ENCODE data around the gene FAM234B. TPM values are rescaled to one million over a fixed set of nuclear protein-coding genes. Genes with fewer than 3 reads are reported as not detected.
"Not testable (repeated sequence)": the region's sequence is repeated elsewhere in the genome, so short reads cannot be mapped to it uniquely, and the experiment has no call there.

Gene FAM234B
- total RNA-seq, 1 experiment from 2014 or later, result 13.3 TPM

GRCh38 chr12:13032164-13032563, 12.0 kb upstream of the FAM234B start:
- no peak for DNase-seq
- H3K4me3 ChIP-seq (ENCODE audit: insufficient read depth, low read depth, low read length), result no peak overlapping the region
- H3K36me3 ChIP-seq (replicated peaks; ENCODE audit: control insufficient read depth, insufficient read depth, low read length), result no peaks in the 10 kb centered on the region
- no peaks in the 10 kb centered on the region for H3K27me3 ChIP-seq (ENCODE audit: control insufficient read depth, insufficient read depth, low read length)

DNA sequence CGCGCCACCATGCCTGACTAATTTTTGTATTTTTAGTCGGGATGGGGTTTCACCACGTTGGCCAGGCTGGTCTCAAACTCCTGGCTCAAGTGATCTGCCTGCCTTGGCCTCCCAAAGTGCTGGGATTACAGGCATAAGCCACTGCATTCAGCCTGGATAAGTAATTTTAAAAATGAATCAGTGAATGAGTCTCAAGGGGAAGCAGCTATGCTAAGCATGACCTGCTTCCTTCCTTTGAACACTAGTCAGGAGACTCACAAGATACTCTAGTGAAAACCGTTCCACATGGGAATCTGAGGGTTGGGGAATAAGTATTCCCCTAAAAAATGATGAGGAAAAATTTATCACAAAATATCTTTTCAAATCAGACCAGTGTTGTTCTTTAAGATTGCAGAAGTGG, 10.7 kb upstream of the FAM234B start:
- Histone ChIP-seq H3K4me3 (ENCODE audit: insufficient read depth, low read depth, low read length) (no peak overlapping the region), H3K36me3 (replicated peaks; ENCODE audit: control insufficient read depth, insufficient read depth, low read length) (no peaks in the 10 kb centered on the region), H3K27me3 (ENCODE audit: control insufficient read depth, insufficient read depth, low read length) (no peaks in the 10 kb centered on the region)
- no peak for DNase-seq

DNA sequence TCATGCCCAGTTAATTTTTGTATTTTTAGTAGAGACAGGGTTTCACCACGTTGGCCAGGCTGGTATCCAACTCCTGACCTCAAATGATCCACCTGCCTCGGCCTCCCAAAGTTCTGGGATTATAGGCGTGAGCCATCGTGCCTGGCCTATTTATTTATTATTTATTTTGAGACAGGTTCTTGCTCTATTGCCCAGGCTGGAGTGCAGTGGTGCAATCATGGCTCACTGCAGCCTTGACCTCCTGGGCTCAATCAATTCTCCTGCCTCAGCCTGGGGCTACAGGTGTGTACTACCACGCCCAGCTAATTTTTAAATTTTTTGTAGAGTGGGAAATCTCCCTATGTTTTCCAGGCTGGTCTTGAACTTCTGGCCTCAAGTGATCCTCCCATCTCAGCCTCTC, 8.8 kb upstream of the FAM234B start:
- H3K36me3 ChIP-seq (replicated peaks; ENCODE audit: control insufficient read depth, insufficient read depth, low read length); DNase-seq; H3K4me3 ChIP-seq (ENCODE audit: insufficient read depth, low read depth, low read length); H3K27me3 ChIP-seq (ENCODE audit: control insufficient read depth, insufficient read depth, low read length): not testable (repeated sequence)

GRCh38 chr12:13036881-13037280, 7.3 kb upstream of the FAM234B start:
- H3K27me3 ChIP-seq (ENCODE audit: control insufficient read depth, insufficient read depth, low read length), result no peaks in the 10 kb centered on the region
- DNase-seq, result no peak
- no peak overlapping the region for H3K4me3 ChIP-seq (ENCODE audit: insufficient read depth, low read depth, low read length)
- H3K36me3 ChIP-seq (replicated peaks; ENCODE audit: control insufficient read depth, insufficient read depth, low read length), result no peaks in the 10 kb centered on the region

DNA sequence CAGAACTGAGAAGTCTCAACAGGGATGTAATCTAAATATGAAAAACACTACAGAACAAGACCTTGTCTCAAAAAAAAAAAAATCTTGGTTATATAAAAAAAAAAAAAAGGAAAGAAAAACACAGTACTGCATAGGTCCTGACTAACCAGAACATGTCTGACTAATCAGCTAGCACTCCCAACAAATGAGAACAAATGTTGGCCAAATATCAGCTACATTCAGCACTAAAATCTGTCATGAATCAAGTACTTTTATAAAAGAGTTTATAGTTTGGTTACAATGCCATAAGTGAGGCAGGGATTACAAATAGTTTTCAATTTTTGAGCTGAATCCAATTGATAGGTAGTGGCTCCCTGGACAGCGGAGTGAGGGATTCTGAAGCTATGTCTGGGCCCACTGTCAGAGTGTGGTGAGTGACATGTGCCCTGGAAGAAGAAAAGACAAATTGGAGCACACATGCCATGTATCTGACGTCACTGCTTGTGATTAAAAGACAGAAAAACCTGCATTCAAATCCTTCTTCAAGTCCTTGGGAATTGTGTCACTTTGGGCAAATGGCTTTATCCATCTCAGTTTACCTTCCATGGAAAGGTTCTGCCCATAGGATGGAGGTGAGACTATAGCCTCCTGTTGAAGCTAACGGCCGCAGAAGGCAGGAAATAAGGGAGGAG, 5.6 kb upstream of the FAM234B start:
- H3K4me3 ChIP-seq (ENCODE audit: insufficient read depth, low read depth, low read length), result no peak overlapping the region
- H3K36me3 ChIP-seq (replicated peaks; ENCODE audit: control insufficient read depth, insufficient read depth, low read length), result no peaks in the 10 kb centered on the region
- DNase-seq, result no peak
- H3K27me3 ChIP-seq (ENCODE audit: control insufficient read depth, insufficient read depth, low read length), result peaks cover 2% of the 10 kb centered on the region; the same call in 1 of the 2 replicates

GRCh38 chr12:13039328-13039956, 4.7 kb upstream of the FAM234B start:
- peaks cover 5% of the 10 kb centered on the region; the same call in 1 of the 2 replicates for H3K27me3 ChIP-seq (ENCODE audit: control insufficient read depth, insufficient read depth, low read length)
- DNase-seq, result no peak
- H3K4me3 ChIP-seq (ENCODE audit: insufficient read depth, low read depth, low read length), result no peak overlapping the region
- no peaks in the 10 kb centered on the region for H3K36me3 ChIP-seq (replicated peaks; ENCODE audit: control insufficient read depth, insufficient read depth, low read length)

GRCh38 chr12:13041224-13041623, 3.0 kb upstream of the FAM234B start:
- Histone ChIP-seq H3K36me3 (replicated peaks; ENCODE audit: control insufficient read depth, insufficient read depth, low read length) (no peaks in the 10 kb centered on the region), H3K27me3 (ENCODE audit: control insufficient read depth, insufficient read depth, low read length) (peaks cover 5% of the 10 kb centered on the region; the same call in 1 of the 2 replicates), H3K4me3 (ENCODE audit: insufficient read depth, low read depth, low read length) (no peak overlapping the region)
- DNase-seq, result no peak

DNA sequence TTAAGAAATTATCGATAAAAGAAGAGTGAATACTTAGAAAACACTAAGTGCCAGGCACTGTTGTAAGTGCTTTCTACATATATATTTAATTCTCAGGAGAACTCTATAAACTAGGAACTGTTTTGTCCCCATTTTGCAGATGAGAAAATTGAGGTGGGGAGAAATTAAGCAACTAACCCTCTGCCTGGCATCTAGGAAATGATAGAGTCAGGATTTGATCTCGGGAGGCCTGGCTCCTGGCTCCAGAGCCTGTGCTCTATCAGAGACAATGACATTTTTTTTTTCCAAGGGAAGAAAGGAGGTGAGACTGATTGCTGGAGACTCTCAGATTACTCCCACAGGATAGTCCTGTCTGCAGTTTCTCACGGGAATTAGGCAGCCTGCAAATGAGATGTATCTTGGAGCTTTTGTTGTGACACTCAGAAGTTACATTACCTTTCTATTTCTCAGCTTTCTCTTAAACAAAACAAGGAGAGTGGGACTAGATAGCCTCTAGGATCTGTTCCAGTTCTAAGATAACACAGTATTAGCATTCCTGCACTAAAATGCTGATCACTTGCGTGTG, 1.4 kb upstream of the FAM234B start:
- no peak for DNase-seq
- peaks cover 5% of the 10 kb centered on the region; the same call in 1 of the 2 replicates for H3K27me3 ChIP-seq (ENCODE audit: control insufficient read depth, insufficient read depth, low read length)
- H3K4me3 ChIP-seq (ENCODE audit: insufficient read depth, low read depth, low read length), result no peak overlapping the region
- H3K36me3 ChIP-seq (replicated peaks; ENCODE audit: control insufficient read depth, insufficient read depth, low read length), result no peaks in the 10 kb centered on the region

DNA sequence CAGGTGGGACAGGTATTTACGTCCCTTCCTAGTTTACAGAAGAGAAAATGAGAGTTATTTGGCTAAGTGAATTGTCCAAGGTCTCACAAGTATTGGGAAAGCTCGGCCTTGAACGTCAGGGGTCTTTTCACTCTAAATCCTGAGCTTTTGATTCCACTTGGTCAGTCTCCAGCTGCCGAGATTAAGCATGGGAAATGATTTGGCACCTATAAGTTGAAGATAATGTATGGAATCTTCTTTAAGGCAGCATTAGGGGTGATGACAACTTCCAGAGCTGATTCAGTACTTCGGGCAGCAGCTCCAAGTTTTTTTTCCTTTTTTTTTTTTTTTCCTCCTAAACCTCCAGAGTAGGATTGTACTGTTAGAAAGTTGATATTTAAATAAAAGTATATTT, 722 bp downstream of the FAM234B start:
- H3K27me3 ChIP-seq (ENCODE audit: control insufficient read depth, insufficient read depth, low read length), result peaks cover 5% of the 10 kb centered on the region; the same call in 1 of the 2 replicates
- no peaks in the 10 kb centered on the region for H3K36me3 ChIP-seq (replicated peaks; ENCODE audit: control insufficient read depth, insufficient read depth, low read length)
- DNase-seq, result no peak
- peak overlapping the region; percentile 84 for H3K4me3 ChIP-seq (ENCODE audit: insufficient read depth, low read depth, low read length)

- Histone ChIP-seq H3K27me3 (ENCODE audit: control insufficient read depth, insufficient read depth, low read length) (peaks cover 5% of the 10 kb centered on the region; the same call in 1 of the 2 replicates), H3K36me3 (replicated peaks; ENCODE audit: control insufficient read depth, insufficient read depth, low read length) (no peaks in the 10 kb centered on the region), H3K4me3 (ENCODE audit: insufficient read depth, low read depth, low read length) (no peak overlapping the region)
- no peak for DNase-seq
Measured at GRCh38 chr12:13045816-13046215, 1.6 kb downstream of the FAM234B start.

DNA sequence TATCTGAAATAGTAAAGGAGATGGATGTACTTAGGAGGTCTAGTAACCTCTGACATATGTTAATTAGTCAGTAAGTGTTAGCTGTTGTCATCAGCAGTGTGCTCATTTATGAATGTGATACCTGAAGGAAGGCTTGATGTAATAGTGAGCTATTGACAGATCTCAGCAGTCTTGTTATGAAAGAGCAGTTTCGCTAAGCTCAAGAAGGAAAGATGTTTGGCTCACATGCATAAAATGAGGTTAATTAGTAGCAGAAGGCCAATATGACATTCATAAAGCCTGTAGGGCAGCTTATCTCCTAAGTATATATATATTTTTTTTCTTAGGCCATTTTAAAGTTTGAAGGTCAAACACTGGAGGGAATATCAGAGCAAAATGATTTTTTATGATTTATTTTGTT, 2.8 kb downstream of the FAM234B start:
- no peak for DNase-seq
- H3K27me3 ChIP-seq (ENCODE audit: control insufficient read depth, insufficient read depth, low read length), result peaks cover 5% of the 10 kb centered on the region; the same call in 1 of the 2 replicates

GRCh38 chr12:13049816-13050215, 5.6 kb downstream of the FAM234B start:
- no peak overlapping the region for H3K4me3 ChIP-seq (ENCODE audit: insufficient read depth, low read depth, low read length)
- no peaks in the 10 kb centered on the region for H3K27me3 ChIP-seq (ENCODE audit: control insufficient read depth, insufficient read depth, low read length)
- DNase-seq, result peak; percentile 23
- no peaks in the 10 kb centered on the region for H3K36me3 ChIP-seq (replicated peaks; ENCODE audit: control insufficient read depth, insufficient read depth, low read length)

More for the DNA sequence above, 2.8 kb downstream of the FAM234B start:
- H3K4me3 ChIP-seq (ENCODE audit: insufficient read depth, low read depth, low read length), result no peak overlapping the region
- no peaks in the 10 kb centered on the region for H3K36me3 ChIP-seq (replicated peaks; ENCODE audit: control insufficient read depth, insufficient read depth, low read length)

GRCh38 chr12:13052421-13052820, 8.2 kb downstream of the FAM234B start:
- H3K4me3 ChIP-seq (ENCODE audit: insufficient read depth, low read depth, low read length), result no peak overlapping the region
- DNase-seq, result no peak
- no peaks in the 10 kb centered on the region for H3K27me3 ChIP-seq (ENCODE audit: control insufficient read depth, insufficient read depth, low read length)
- H3K36me3 ChIP-seq (replicated peaks; ENCODE audit: control insufficient read depth, insufficient read depth, low read length), result no peaks in the 10 kb centered on the region

DNA sequence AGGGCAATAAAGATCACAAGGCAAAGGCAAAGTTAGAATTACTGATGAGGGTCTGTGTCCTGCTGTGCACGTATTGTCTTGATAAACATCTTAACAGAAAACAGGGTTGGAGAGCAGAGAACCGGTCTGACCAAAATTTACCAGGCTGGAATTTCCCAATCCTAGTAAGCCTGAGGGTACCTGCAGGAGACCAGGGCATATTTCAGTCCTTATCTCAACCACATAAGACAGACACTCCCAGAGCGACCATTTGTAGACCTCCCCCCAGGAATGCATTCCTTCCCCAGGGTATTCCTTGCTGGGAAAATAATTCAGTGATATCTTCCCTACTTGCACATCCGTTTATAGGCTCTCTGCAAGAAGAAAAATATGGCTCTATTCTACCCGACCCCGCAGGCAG, 9.4 kb downstream of the FAM234B start:
- H3K27me3 ChIP-seq (ENCODE audit: control insufficient read depth, insufficient read depth, low read length); H3K36me3 ChIP-seq (replicated peaks; ENCODE audit: control insufficient read depth, insufficient read depth, low read length); DNase-seq; H3K4me3 ChIP-seq (ENCODE audit: insufficient read depth, low read depth, low read length): not testable (repeated sequence)

- DNase-seq, result no peak
- peaks cover 1% of the 10 kb centered on the region for H3K36me3 ChIP-seq (replicated peaks; ENCODE audit: control insufficient read depth, insufficient read depth, low read length)
- no peaks in the 10 kb centered on the region for H3K27me3 ChIP-seq (ENCODE audit: control insufficient read depth, insufficient read depth, low read length)
- no peak overlapping the region for H3K4me3 ChIP-seq (ENCODE audit: insufficient read depth, low read depth, low read length)
Measured at GRCh38 chr12:13060581-13060980, 16.4 kb downstream of the FAM234B start.

All from H7 (cell line).